Measurements from ENCODE around the gene ASTN1.
A peak's percentile ranks its signal among the peaks of the same experiment; 100 is the strongest.

ASTN1 gene

DNA sequence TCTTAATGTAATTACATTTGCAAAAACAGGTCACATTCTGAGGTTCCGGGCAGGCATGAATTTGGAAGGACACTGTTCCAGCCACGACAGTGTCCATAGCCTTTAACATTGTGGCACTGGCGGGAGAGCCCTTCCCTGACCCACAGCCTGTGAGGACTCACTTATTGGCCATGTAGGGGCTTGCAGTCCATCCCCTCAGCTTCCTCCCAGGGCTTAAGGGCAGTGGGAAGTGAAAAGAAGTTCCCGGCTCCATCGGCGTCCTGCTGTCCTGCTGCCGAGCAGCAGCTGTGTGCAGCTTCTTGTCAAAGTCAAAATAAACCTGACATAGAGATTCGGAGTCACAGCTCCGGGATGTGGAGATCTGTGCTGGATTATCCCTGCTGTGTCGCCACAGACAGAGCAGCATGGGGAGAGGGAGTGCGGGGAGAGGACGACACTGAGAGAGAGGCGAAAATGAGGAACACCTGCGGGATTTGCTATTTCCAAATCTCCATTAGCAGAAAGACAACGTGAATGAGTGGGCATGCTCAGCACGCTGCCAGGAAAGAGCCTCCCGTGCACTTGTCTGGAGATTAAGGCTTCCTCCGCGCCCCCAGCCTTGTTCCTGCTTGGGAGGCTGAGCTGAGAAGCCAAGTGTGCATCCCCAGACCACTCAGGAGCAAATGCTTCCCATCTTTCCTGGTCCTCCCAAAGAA, 260.3 kb downstream of the ASTN1 start:
- POLR2A ChIA-PET (ENCODE audit: low non-redundant PET): interaction anchor here (0.5 kb wide), 1 partner anchor 244 kb away, joined by 3 read pairs; no protein-coding TSS in a partner anchor
- TF ChIP-seq, protein P1, sequence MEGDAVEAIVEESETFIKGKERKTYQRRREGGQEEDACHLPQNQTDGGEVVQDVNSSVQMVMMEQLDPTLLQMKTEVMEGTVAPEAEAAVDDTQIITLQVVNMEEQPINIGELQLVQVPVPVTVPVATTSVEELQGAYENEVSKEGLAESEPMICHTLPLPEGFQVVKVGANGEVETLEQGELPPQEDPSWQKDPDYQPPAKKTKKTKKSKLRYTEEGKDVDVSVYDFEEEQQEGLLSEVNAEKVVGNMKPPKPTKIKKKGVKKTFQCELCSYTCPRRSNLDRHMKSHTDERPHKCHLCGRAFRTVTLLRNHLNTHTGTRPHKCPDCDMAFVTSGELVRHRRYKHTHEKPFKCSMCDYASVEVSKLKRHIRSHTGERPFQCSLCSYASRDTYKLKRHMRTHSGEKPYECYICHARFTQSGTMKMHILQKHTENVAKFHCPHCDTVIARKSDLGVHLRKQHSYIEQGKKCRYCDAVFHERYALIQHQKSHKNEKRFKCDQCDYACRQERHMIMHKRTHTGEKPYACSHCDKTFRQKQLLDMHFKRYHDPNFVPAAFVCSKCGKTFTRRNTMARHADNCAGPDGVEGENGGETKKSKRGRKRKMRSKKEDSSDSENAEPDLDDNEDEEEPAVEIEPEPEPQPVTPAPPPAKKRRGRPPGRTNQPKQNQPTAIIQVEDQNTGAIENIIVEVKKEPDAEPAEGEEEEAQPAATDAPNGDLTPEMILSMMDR (conservative IDR thresholded peaks at IDR 0.05; ENCODE audit: low read depth): no peak

DNA sequence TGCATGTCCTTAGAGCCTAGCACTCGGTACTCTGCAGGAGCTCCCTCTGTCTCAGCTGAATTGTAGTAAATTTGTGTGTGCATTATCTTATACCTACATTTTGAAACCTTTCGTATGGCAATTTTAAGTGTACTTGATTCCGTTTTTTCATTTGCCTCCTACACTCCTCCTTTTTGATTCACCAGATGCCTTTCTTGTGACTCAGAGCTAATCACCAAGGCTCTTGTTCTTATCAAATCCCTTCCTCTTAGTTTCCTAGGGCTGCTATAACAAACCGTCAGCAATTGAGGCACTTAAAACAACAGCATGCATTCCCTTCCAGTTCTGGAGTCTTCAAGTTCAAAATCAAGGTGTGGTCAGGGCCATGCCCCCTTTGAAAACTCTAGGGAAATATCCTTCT, 261.0 kb downstream of the ASTN1 start:
- TF ChIP-seq, protein P1 (conservative IDR thresholded peaks at IDR 0.05; ENCODE audit: low read depth): no peak
- no peak overlapping the region for H3K27ac ChIP-seq
- ChIA-PET POLR2A (ENCODE audit: low non-redundant PET) (no interaction called here), CTCF (interaction anchor here (0.9 kb wide), 1 partner anchor 877 kb away, joined by 3 read pairs; no protein-coding TSS in a partner anchor)
- peak; percentile 6 for DNase-seq (ENCODE audit: low spot score)

More for the DNA sequence above, 260.3 kb downstream of the ASTN1 start:
- no peak for DNase-seq (ENCODE audit: low spot score)
- H3K27ac ChIP-seq: no peak overlapping the region
- CTCF ChIA-PET: no interaction called here

DNA sequence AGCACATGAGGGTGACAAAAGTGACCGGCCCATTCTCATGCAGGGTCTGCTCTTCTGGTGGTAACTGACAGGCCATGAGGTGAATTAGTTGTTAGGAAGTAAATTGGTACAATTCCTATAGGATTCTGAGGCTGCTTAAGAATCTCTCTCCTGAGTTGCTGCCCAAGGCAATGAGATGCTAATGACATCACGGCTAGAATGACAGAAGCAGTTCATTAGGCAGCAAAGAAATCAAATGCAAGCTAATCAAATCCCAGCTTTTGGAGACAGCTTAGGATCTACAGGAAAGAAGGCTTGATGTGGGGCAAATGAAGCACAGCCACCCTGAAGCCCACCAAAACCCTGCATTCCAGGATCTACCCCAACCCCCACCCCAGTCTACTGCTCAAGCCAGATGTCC, 265.2 kb downstream of the ASTN1 start:
- H3K27ac ChIP-seq: no peak overlapping the region
- ChIA-PET CTCF (interaction anchor here (0.6 to 1.6 kb wide), 3 partner anchors 12 to 870 kb away, joined by 3 to 12 read pairs (median 5); no protein-coding TSS in a partner anchor), POLR2A (ENCODE audit: low non-redundant PET) (no interaction called here)
- DNase-seq (ENCODE audit: low spot score): no peak
- TF ChIP-seq, protein P1 (conservative IDR thresholded peaks at IDR 0.05; ENCODE audit: low read depth): no peak

DNA sequence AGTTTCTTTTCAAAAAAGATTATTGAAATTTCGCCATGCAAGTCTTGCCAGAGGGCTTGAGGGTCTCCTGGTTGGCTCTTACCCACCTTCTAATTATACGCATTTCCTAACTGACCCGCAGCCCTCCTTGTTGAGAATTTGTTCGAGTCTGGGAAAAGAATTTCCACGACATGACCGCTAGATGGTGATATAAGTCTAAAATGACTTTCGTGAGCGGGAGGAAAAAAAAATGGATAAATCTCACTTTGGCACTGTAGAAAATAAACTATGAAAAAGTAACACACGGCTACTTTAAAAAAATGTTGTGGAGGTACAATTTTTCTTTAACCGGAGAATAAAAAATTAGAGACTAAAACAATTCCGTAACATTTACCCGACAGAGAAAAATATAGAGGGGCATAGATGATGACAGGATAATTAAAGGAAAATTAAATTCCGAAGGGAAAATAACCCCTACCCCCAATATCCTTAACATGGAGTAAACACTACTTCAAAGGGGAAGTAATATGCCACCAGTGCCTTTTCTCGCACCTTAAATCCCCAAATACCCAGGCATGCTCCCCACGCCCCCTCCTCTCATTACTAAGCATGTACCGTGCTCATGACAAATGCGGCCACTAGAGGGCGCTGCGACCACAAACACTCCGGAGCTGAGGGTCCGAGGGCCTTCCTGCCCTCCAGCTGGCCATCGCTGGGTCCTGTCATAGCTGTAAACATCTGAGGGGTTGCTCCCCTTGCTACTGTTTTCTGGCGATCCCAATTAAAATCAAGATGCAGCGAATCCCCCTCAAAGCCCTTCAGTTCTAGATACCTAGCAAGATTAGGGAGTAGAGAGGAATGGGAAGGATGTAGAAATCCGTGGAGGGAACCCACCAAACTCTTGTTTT, 266.9 kb downstream of the ASTN1 start:
- TF ChIP-seq, protein P1 (conservative IDR thresholded peaks at IDR 0.05; ENCODE audit: low read depth): peak; percentile 79
- POLR2A ChIA-PET (ENCODE audit: low non-redundant PET): no interaction called here
- no peak overlapping the region for H3K27ac ChIP-seq
- peak; percentile 70 for DNase-seq (ENCODE audit: low spot score)
- CTCF ChIA-PET: interaction anchor here (0.5 to 1.6 kb wide), 19 partner anchors 11 to 1601 kb away, joined by 3 to 12 read pairs (median 4); no protein-coding TSS in a partner anchor

DNA sequence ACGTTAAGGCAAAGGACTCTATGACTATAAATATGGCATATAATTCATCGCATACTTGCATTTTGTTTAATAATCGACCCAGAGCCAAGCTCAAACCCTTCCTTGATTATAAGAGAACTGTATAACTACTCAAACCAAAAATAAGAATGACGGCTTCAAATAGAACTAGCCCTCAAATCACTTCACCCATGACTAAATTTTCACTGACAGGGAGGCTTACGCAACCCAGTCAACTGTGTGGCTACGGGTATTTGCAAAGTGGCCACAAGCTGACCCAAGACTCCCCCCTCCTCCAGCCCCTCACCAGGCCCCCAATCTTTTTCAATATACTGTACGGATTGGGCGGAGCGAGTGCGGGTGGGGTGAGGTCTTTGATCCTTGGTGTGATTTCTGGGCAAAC, 268.3 kb downstream of the ASTN1 start:
- CTCF ChIA-PET: interaction anchor here (0.5 to 1.1 kb wide), 3 partner anchors 10 to 1565 kb away, joined by 3 to 4 read pairs (median 4); no protein-coding TSS in a partner anchor
- TF ChIP-seq, protein P1 (conservative IDR thresholded peaks at IDR 0.05; ENCODE audit: low read depth): no peak
- DNase-seq (ENCODE audit: low spot score): no peak
- POLR2A ChIA-PET (ENCODE audit: low non-redundant PET): no interaction called here
- no peak overlapping the region for H3K27ac ChIP-seq

DNA sequence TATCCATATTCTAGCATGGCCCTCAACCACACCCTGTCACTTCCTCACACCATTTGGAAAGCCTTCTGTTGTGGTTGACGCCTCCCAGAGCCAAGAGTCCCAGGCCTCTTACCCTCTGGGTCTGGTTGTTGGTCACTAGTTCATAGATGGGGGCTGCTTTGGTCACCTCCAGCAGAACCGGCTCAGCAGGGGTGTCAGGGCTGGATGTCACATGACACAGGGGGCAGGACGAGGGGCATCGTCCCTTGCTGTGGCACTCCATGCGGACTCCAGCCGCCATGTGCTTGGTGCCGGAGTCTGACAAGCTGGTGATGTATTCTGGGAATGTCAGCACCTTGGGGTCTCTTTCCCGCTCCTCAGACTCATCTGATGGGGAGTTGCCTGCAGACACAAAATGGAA, 270.1 kb downstream of the ASTN1 start:
- TF ChIP-seq, protein P1 (conservative IDR thresholded peaks at IDR 0.05; ENCODE audit: low read depth): no peak
- CTCF ChIA-PET: interaction anchor here (0.5 to 1.3 kb wide), 2 partner anchors 92 to 1051 kb away, joined by 3 to 7 read pairs; no protein-coding TSS in a partner anchor
- no peak for DNase-seq (ENCODE audit: low spot score)

More for the DNA sequence above, 270.1 kb downstream of the ASTN1 start:
- H3K27ac ChIP-seq: no peak overlapping the region
- POLR2A ChIA-PET (ENCODE audit: low non-redundant PET): no interaction called here

All from RWPE1 (cell line).